Measurements from ENCODE around the gene TBP.
"Not testable (repeated sequence)": the region's sequence is repeated elsewhere in the genome, so short reads cannot be mapped to it uniquely, and the experiment has no call there.

DNA sequence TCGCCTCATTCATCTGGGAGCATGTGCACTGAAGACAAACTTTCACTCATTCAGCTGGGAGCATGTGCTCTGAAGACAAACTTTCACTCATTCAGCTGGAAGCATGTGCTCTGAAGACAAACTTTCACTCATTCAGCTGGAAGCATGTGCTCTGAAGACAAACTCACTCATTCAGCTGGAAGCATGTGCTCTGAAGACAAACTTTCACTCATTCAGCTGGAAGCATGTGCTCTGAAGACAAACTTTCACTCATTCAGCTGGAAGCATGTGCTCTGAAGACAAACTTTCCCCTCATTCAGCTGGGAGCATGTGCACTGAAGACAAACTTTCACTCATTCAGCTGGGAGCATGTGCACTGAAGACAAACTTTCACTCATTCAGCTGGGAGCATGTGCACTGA lies 45.9 kb upstream of the TBP start:
- TF ChIP-seq, protein P1, sequence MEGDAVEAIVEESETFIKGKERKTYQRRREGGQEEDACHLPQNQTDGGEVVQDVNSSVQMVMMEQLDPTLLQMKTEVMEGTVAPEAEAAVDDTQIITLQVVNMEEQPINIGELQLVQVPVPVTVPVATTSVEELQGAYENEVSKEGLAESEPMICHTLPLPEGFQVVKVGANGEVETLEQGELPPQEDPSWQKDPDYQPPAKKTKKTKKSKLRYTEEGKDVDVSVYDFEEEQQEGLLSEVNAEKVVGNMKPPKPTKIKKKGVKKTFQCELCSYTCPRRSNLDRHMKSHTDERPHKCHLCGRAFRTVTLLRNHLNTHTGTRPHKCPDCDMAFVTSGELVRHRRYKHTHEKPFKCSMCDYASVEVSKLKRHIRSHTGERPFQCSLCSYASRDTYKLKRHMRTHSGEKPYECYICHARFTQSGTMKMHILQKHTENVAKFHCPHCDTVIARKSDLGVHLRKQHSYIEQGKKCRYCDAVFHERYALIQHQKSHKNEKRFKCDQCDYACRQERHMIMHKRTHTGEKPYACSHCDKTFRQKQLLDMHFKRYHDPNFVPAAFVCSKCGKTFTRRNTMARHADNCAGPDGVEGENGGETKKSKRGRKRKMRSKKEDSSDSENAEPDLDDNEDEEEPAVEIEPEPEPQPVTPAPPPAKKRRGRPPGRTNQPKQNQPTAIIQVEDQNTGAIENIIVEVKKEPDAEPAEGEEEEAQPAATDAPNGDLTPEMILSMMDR (IDR thresholded peaks at IDR 0.05; ENCODE audit: low read length), result not testable (repeated sequence)
- TF ChIP-seq EZH2 (optimal IDR thresholded peaks at IDR 0.05; ENCODE audit: low read depth, low read length), result not testable (repeated sequence)

Data from MM.1S (cell line).